Brain microvascular endothelial cell (primary cell): ENCODE measurements around the gene HMX3.

ENCODE experiments used
- DNase-seq: peaks from one replicate; pipeline ENCODE4 v3.0.0-alpha.2; 2020
- H3K27ac ChIP-seq: fragments of 250-450 bp; sonication (Bioruptor Pico); 2 replicates; pipeline ENCODE4 v1.5.1; 2020; ENCODE audit warnings: mild to moderate bottlenecking, moderate library complexity
- H3K27me3 ChIP-seq: fragments of 250-450 bp; sonication (Bioruptor Pico); replicated peaks from 2 replicates; pipeline ENCODE4 v1.5.1; 2020; ENCODE audit warnings: mild to moderate bottlenecking
- H3K36me3 ChIP-seq: fragments of 250-450 bp; sonication (Bioruptor Pico); replicated peaks from 2 replicates; pipeline ENCODE4 v1.5.1; 2020; ENCODE audit warnings: mild to moderate bottlenecking
- H3K4me3 ChIP-seq: 2 replicates; pipeline ENCODE4 v1.5.1; 2011; ENCODE audit warnings: low read depth, mild to moderate bottlenecking, control low read depth, low read length, moderate library complexity
- in situ Hi-C: cut with HindIII; loops from 2 replicates; pipeline ENCODE4 v1.10.0; 2017; ENCODE audit warnings: low sequenced_read_pairs, low pct_ligation_motif_present
- TF ChIP-seq, protein P1 (sequence below): IDR thresholded peaks from 2 replicates; pipeline ENCODE4 v1.5.1; 2011; ENCODE audit warnings: low read depth, mild to moderate bottlenecking, moderate library complexity, low read length, control low read depth, inconsistent platforms; ENCODE audit errors: missing control alignments

The HMX3 gene

DNA sequence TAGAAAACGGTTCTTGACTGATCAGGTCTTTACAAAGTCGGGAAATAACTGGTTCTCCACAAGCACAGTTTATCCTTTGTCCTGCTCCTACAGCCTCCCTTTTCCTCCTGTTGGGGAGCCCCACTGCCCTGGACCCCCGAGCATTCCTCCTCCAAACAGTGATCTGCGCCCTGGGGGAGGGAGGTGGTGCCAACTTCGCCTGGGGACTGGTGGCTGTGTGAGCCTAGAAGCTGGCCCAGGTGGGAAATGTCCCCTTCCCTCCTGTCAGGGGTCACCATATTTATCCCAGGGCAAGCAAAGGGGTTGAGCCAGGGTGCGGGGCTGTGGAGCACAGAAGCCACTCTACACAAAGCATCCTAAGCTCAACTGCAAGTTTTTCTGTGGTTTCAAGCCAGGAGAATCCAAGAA, 5.2 kb downstream of the HMX3 start:
- TF ChIP-seq, protein P1, sequence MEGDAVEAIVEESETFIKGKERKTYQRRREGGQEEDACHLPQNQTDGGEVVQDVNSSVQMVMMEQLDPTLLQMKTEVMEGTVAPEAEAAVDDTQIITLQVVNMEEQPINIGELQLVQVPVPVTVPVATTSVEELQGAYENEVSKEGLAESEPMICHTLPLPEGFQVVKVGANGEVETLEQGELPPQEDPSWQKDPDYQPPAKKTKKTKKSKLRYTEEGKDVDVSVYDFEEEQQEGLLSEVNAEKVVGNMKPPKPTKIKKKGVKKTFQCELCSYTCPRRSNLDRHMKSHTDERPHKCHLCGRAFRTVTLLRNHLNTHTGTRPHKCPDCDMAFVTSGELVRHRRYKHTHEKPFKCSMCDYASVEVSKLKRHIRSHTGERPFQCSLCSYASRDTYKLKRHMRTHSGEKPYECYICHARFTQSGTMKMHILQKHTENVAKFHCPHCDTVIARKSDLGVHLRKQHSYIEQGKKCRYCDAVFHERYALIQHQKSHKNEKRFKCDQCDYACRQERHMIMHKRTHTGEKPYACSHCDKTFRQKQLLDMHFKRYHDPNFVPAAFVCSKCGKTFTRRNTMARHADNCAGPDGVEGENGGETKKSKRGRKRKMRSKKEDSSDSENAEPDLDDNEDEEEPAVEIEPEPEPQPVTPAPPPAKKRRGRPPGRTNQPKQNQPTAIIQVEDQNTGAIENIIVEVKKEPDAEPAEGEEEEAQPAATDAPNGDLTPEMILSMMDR: no peak
- Histone ChIP-seq H3K27ac (no peak overlapping the region), H3K27me3 (peaks cover 94% of the 10 kb centered on the region), H3K4me3 (no peak overlapping the region), H3K36me3 (no peaks in the 10 kb centered on the region)
- no peak for DNase-seq
- in situ Hi-C loops: no loop called here

DNA sequence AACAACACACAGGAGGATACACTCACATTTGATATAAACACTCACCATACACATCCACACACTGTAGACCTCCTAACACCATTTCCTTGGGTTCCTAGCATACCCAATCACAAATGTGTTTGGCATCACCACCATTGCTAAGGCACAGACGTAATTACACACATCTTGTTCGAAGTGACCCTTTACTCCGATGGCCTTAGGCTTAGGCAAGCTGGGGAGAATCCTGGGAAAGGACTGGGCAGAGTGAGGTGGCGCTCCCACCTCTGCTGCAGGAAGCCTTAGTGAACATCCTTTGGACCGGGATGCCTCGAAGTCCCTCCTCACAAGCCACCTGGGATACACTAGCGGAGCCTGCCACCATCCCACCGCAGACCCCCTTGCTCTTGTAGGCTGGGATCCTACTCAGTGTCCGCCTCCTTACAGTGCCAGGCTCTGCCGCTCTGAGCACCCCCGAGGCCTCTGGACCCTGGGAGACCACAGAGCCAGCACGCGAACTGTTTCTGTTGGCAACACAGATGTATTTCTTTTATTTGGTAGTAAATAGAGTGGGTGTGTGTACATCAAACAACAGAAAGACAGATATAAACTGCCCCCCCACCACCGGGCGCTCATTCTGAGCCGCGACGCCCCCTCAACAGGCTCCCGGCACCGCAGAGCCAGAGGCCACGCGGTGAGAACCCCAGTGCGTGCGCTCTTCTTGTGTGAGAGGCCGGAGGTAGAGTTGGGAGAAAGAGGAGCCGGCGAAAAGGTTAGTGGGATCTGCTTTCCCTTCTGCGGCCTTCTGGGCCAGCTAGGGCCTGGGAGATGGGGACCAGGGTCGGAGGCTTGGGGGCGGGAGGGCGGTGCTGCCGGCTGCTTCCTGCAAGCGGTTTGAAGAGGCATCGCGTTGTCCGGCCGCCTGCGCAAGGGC, 6.3 kb downstream of the HMX3 start:
- Histone ChIP-seq H3K27me3 (peaks cover 93% of the 10 kb centered on the region), H3K4me3 (no peak overlapping the region), H3K36me3 (no peaks in the 10 kb centered on the region), H3K27ac (no peak overlapping the region)
- TF ChIP-seq, protein P1: no peak
- DNase-seq: no peak
- in situ Hi-C loops: no loop called here

DNA sequence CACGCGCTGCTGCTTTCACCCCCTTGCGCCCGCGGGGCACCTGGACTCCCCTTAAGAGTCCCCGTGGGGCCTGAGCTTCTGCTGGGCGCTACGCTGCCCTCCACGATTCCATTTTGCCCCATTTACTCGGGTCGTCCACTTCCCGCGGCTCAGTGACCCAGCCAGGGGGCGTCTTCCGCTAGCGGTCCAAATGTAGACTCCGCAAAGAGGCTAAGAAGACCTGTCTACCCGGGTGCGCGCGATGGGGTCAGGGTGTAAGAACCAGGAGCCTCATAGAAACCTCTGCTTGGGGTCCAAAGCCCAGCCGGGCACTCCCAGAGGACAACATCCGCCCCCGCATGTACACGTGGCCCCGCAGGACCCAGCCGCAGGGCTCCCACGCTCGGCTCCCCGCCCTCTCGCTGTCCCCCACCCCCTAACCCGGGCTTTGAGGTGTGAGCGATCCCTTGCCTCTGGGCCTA, 7.0 kb downstream of the HMX3 start:
- H3K4me3 ChIP-seq: no peak overlapping the region
- in situ Hi-C loops: no loop called here

DNA sequence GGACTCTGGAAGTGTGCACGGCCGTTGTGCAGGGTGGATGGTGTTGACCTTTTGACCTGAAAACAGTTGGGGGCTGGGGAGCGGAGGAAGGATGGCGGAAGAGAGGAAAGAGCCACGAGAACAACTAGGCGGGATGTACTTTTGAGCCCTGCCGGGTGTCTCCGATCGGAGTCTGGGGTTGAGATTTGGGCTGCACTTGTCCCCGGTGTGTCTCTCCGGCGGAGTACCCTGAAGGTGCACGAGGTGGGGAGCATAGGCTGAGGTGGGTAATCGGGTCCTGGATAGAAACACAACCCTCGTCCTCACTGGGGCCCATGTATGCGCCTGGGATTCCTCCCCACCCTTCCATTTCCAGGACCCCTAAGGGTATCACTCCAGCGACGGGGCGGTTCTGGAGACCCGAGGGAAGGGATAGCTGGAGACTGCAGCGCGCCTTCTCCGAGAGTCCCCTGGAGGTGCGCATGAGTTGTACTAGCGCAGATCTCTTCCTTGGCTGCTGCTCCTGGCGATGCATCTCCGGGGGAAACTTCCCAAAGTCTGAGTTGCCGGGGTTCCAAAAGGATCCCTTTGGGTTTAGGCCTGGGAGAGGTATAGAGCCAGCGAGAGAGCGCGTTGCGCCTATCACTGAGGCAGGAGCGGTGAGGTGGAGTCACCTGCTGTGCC, 7.5 kb downstream of the HMX3 start:
- TF ChIP-seq, protein P1: no peak
- no peaks in the 10 kb centered on the region for H3K36me3 ChIP-seq
- H3K27ac ChIP-seq: no peak overlapping the region
- peaks cover 94% of the 10 kb centered on the region for H3K27me3 ChIP-seq
- DNase-seq: no peak
- H3K4me3 ChIP-seq: no peak overlapping the region
- in situ Hi-C loops: no loop called here

More for the DNA sequence above, 7.0 kb downstream of the HMX3 start:
- peaks cover 93% of the 10 kb centered on the region for H3K27me3 ChIP-seq
- no peaks in the 10 kb centered on the region for H3K36me3 ChIP-seq
- TF ChIP-seq, protein P1: no peak
- H3K27ac ChIP-seq: no peak overlapping the region
- DNase-seq: no peak

DNA sequence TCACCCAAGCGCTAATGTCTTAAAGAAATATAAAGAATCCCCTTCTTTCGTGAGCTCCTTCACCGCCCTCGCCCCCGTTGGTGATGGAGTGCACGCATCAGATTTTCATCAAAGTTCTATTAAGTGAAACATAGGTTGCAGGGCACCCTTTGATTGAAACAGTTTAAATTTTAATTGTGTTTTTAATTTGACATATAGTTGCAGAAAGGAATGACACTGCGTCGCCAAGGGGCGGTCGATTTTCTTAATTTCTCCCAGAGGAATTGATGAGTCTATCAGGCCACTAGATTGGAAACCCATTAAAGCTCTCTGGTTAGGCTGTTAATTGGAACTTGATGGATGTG, 8.0 kb downstream of the HMX3 start:
- Histone ChIP-seq H3K4me3 (no peak overlapping the region), H3K27me3 (peaks cover 94% of the 10 kb centered on the region), H3K36me3 (no peaks in the 10 kb centered on the region), H3K27ac (no peak overlapping the region)
- TF ChIP-seq, protein P1: no peak
- DNase-seq: no peak
- in situ Hi-C loops: no loop called here
